ENCODE measurements around the gene KIAA2012.

KIAA2012 gene

GRCh38 chr2:202060218-202060617 is 12.8 kb upstream of the KIAA2012 start:
- Histone ChIP-seq H3K27me3 (ENCODE audit: insufficient read depth, poor library complexity, severe bottlenecking) (peaks cover 3% of the 10 kb centered on the region), H3K4me3 (replicated peaks; ENCODE audit: insufficient read depth, low read length) (no peak overlapping the region), H3K27ac (replicated peaks) (no peak overlapping the region)
- no peak for TF ChIP-seq SPI1 (IDR thresholded peaks at IDR 0.05; ENCODE audit: borderline replicate concordance, low read depth)
- no peak for TF ChIP-seq GABPA (IDR thresholded peaks at IDR 0.05; ENCODE audit: low read depth)
- TF ChIP-seq REST (IDR thresholded peaks at IDR 0.05; ENCODE audit: insufficient replicate concordance, low read depth) = no peak
- TF ChIP-seq POLR2AphosphoS5 (IDR thresholded peaks at IDR 0.05; ENCODE audit: low read depth) = no peak
- TF ChIP-seq CTCF (IDR thresholded peaks at IDR 0.05; ENCODE audit: insufficient read depth, low read length) = no peak
- DNase-seq (ENCODE audit: low read depth in 1 of 2, low spot score in 1 of 2) = no peak

GRCh38 chr2:202061695-202062094 is 11.4 kb upstream of the KIAA2012 start:
- no peak for DNase-seq (ENCODE audit: low read depth in 1 of 2, low spot score in 1 of 2)
- Histone ChIP-seq H3K4me3 (replicated peaks; ENCODE audit: insufficient read depth, low read length) (no peak overlapping the region), H3K27ac (replicated peaks) (no peak overlapping the region), H3K27me3 (ENCODE audit: insufficient read depth, poor library complexity, severe bottlenecking) (peaks cover 3% of the 10 kb centered on the region)
- TF ChIP-seq SPI1 (IDR thresholded peaks at IDR 0.05; ENCODE audit: borderline replicate concordance, low read depth) (no peak), POLR2AphosphoS5 (IDR thresholded peaks at IDR 0.05; ENCODE audit: low read depth) (no peak), GABPA (IDR thresholded peaks at IDR 0.05; ENCODE audit: low read depth) (no peak), REST (IDR thresholded peaks at IDR 0.05; ENCODE audit: insufficient replicate concordance, low read depth) (no peak), CTCF (IDR thresholded peaks at IDR 0.05; ENCODE audit: insufficient read depth, low read length) (no peak)

- H3K27me3 ChIP-seq (ENCODE audit: insufficient read depth, poor library complexity, severe bottlenecking) = no peaks in the 10 kb centered on the region
- no peak overlapping the region for H3K27ac ChIP-seq (replicated peaks)
- no peak for DNase-seq (ENCODE audit: low read depth in 1 of 2, low spot score in 1 of 2)
- no peak overlapping the region for H3K4me3 ChIP-seq (replicated peaks; ENCODE audit: insufficient read depth, low read length)
- no peak for TF ChIP-seq GABPA (IDR thresholded peaks at IDR 0.05; ENCODE audit: low read depth)
Measured at GRCh38 chr2:202064171-202064880, 8.7 kb upstream of the KIAA2012 start.

- Histone ChIP-seq H3K27me3 (ENCODE audit: insufficient read depth, poor library complexity, severe bottlenecking) (no peaks in the 10 kb centered on the region), H3K27ac (replicated peaks) (no peak overlapping the region), H3K4me3 (replicated peaks; ENCODE audit: insufficient read depth, low read length) (no peak overlapping the region)
- DNase-seq (ENCODE audit: low read depth in 1 of 2, low spot score in 1 of 2) = no peak
- TF ChIP-seq POLR2AphosphoS5 (IDR thresholded peaks at IDR 0.05; ENCODE audit: low read depth) (no peak), GABPA (IDR thresholded peaks at IDR 0.05; ENCODE audit: low read depth) (no peak), REST (IDR thresholded peaks at IDR 0.05; ENCODE audit: insufficient replicate concordance, low read depth) (no peak), CTCF (IDR thresholded peaks at IDR 0.05; ENCODE audit: insufficient read depth, low read length) (no peak)
Measured at GRCh38 chr2:202064881-202065230, 8.2 kb upstream of the KIAA2012 start.

Measured in HL-60 (cell line).